Endothelial cell of umbilical vein (primary cell): ENCODE data around the gene TMEM154. TPM values are rescaled to one million over a fixed set of nuclear protein-coding genes. Genes with fewer than 3 reads are reported as not detected.

Experiments
- BruUV-seq: library from RNA; stranded (reverse); fragments of 400-500 nt; replicated peaks from 2 replicates; lab custom pipeline; 2021; lab: Mats Ljungman, UMichigan
- CTCF ChIA-PET: fragments of 300-600, 350-600 bp; sonication (Branson Sonifier 250); formaldehyde crosslinking; loops from one replicate; lab custom pipeline; 2021; ENCODE audit warnings: antibody characterized with exemption, inconsistent platforms; lab: Charles Lee
- POLR2A ChIA-PET: fragments of 300-600, 350-600 bp; sonication (Branson Sonifier 250); formaldehyde crosslinking; loops from one replicate; lab custom pipeline; 2021; ENCODE audit warnings: antibody characterized with exemption, inconsistent platforms; lab: Charles Lee
- DNase-seq: peaks from one replicate; pipeline ENCODE4 v3.0.0-alpha.2; 2011; ENCODE audit warnings: low read depth, low spot score
- FAIRE-seq: peaks from 2 replicates; lab custom pipeline; 2011; peaks lifted over from hg19 to GRCh38; lab: Jason Lieb, UNC
- H2AFZ ChIP-seq: 2 replicates; pipeline ENCODE4 v1.6.0; 2012; ENCODE audit warnings: low read depth, low read length, control low read depth, inconsistent platforms
- H3K27ac ChIP-seq: 2 replicates; pipeline ENCODE4 v1.5.1; 2011; ENCODE audit warnings: low read depth, mild to moderate bottlenecking, control low read depth, low read length, moderate library complexity; ENCODE audit not compliant: insufficient read depth
- H3K27me3 ChIP-seq, 2 experiments: 2 replicates each; pipeline versions ENCODE4 v1.6.0 to v1.6.1; 2011; ENCODE audit warnings: low read length in 2 of 2, mixed read lengths in 1 of 2; ENCODE audit not compliant: control insufficient read depth in 2 of 2, insufficient read depth in 2 of 2
- H3K36me3 ChIP-seq, 2 experiments: 2 replicates in 1 of 2; 3 replicates in 1 of 2; pipeline ENCODE4 v1.5.1; 2011; ENCODE audit warnings: low read length in 2 of 2, mild to moderate bottlenecking in 1 of 2, moderate library complexity in 1 of 2; ENCODE audit not compliant: control insufficient read depth in 2 of 2, insufficient read depth in 2 of 2; ENCODE audit errors: extremely low read depth in 1 of 2
- H3K4me1 ChIP-seq: 3 replicates; pipeline ENCODE4 v1.5.1; 2011; ENCODE audit warnings: mild to moderate bottlenecking, low read length; ENCODE audit not compliant: control insufficient read depth, insufficient read depth; ENCODE audit errors: extremely low read depth
- H3K4me2 ChIP-seq: 2 replicates; pipeline ENCODE4 v1.6.1; 2011; ENCODE audit warnings: low read length, control low read depth, mixed read lengths; ENCODE audit not compliant: insufficient read depth
- H3K4me3 ChIP-seq, 3 experiments: fragments of 200-600 bp in 1 of 3; sonication (generic), shearing (Covaris generic) in 1 of 3; replicated peaks in 1 of 3; 2 replicates each; pipeline ENCODE4 v1.5.1; 2011 to 2016; ENCODE audit warnings: control low read depth in 3 of 3, low read length in 3 of 3, mild to moderate bottlenecking in 2 of 3, inconsistent platforms in 1 of 3, low read depth in 1 of 3, moderate library complexity in 1 of 3; ENCODE audit not compliant: insufficient read depth in 1 of 3
- H3K79me2 ChIP-seq: 2 replicates; pipeline ENCODE4 v1.6.0; 2012; ENCODE audit warnings: low read length, inconsistent platforms; ENCODE audit not compliant: control insufficient read depth, insufficient read depth
- H3K9ac ChIP-seq: replicated peaks from 2 replicates; pipeline ENCODE3; 2011; ENCODE audit warnings: low read length, control low read depth; ENCODE audit not compliant: insufficient read depth; ENCODE audit errors: extremely low read depth
- H3K9me1 ChIP-seq: replicated peaks from 3 replicates; pipeline ENCODE4 v1.6.0; 2011; ENCODE audit warnings: mild to moderate bottlenecking, low read length; ENCODE audit not compliant: control insufficient read depth, insufficient read depth; ENCODE audit errors: extremely low read depth
- H3K9me3 ChIP-seq: replicated peaks from 2 replicates; pipeline ENCODE4 v1.5.1; 2012; ENCODE audit warnings: low read length, inconsistent platforms; ENCODE audit not compliant: control insufficient read depth, insufficient read depth
- H4K20me1 ChIP-seq: replicated peaks from 2 replicates; pipeline ENCODE3; 2011; ENCODE audit warnings: mild to moderate bottlenecking, low read length; ENCODE audit not compliant: control insufficient read depth, insufficient read depth; ENCODE audit errors: extremely low read depth
- EZH2 ChIP-seq: IDR thresholded peaks from 2 replicates; pipeline ENCODE4 v1.6.1; 2012; ENCODE audit warnings: borderline replicate concordance, low read depth, mild to moderate bottlenecking, moderate library complexity, low read length, inconsistent platforms; ENCODE audit not compliant: severe bottlenecking
- FOS ChIP-seq: IDR thresholded peaks from 2 replicates; pipeline ENCODE4 v1.6.1; 2011; ENCODE audit warnings: mild to moderate bottlenecking, low read length, moderate library complexity, borderline replicate concordance; ENCODE audit not compliant: insufficient read depth
- GATA2 ChIP-seq: IDR thresholded peaks from 2 replicates; pipeline ENCODE4 v1.7.0; 2011; ENCODE audit warnings: low read depth, mild to moderate bottlenecking, moderate library complexity, mixed read lengths, low read length; ENCODE audit not compliant: insufficient read length, insufficient read depth
- JUN ChIP-seq: IDR thresholded peaks from 2 replicates; pipeline ENCODE4 v1.6.1; 2011; ENCODE audit warnings: borderline replicate concordance, low read depth; ENCODE audit not compliant: insufficient read length, insufficient read depth
- MYC ChIP-seq: IDR thresholded peaks from one replicate; pipeline ENCODE4 v1.6.1; 2011; ENCODE audit warnings: mild to moderate bottlenecking, low read depth, low read length
- POLR2A ChIP-seq: IDR thresholded peaks from 2 replicates; pipeline ENCODE4 v1.6.1; 2012; ENCODE audit warnings: low read depth, mild to moderate bottlenecking, control low read depth, low read length
- POLR2AphosphoS5 ChIP-seq: IDR thresholded peaks from 2 replicates; pipeline ENCODE4 v1.6.1; 2012; ENCODE audit warnings: low read depth, mild to moderate bottlenecking, control low read depth, low read length, moderate library complexity; ENCODE audit not compliant: insufficient read depth
- dilution Hi-C: fragments of 300-500 bp; cut with MboI; formaldehyde crosslinking; loops from one replicate; pipeline ENCODE4 v1.15.0; 2019; ENCODE audit warnings: low sequenced_read_pairs; ENCODE audit not compliant: extremely low pct_ligation_motif_present
- intact Hi-C: fragments of 100-400 bp; cut with micrococcal nuclease; formaldehyde crosslinking; loops from one replicate; pipeline ENCODE4 v1.10.0; 2022
- polyA plus RNA-seq, 4 experiments: library from polyadenylated mRNA; depleted of rRNA in 3 of 4; stranded (reverse) in 3 of 4; unstranded in 1 of 4; fragments of >200 nt; gene quantifications; 2 replicates each; pipeline versions ENCODE4 v1.2.1 to v1.2.3, GENCODE V29; 2011 to 2012; ENCODE audit warnings: missing spikeins in 1 of 4
- total RNA-seq: library from RNA; stranded (reverse); gene quantifications from 2 replicates; pipeline ENCODE4 v1.2.3, GENCODE V29; 2021
- TF ChIP-seq, protein P1 (sequence below): IDR thresholded peaks from 2 replicates; pipeline ENCODE4 v1.6.1; 2011; ENCODE audit not compliant: insufficient read depth, insufficient read length
- TF ChIP-seq, protein P2 (sequence below), 2 donors: IDR thresholded peaks; 1 replicate in 1 of 2; 2 replicates in 1 of 2; pipeline ENCODE4 v1.5.1; 2011; ENCODE audit warnings: low read length in 2 of 2, mild to moderate bottlenecking in 2 of 2, moderate library complexity in 2 of 2, control low read depth in 1 of 2, inconsistent platforms in 1 of 2, low read depth in 1 of 2; ENCODE audit not compliant: insufficient read depth in 1 of 2; ENCODE audit errors: extremely low read depth in 1 of 2

The TMEM154 gene
- total and polyA plus RNA-seq, 2 donors (not counting 3 experiments of a cell fraction or from before 2014, with no cell fraction given): 5.4 to 50.0 TPM

DNA sequence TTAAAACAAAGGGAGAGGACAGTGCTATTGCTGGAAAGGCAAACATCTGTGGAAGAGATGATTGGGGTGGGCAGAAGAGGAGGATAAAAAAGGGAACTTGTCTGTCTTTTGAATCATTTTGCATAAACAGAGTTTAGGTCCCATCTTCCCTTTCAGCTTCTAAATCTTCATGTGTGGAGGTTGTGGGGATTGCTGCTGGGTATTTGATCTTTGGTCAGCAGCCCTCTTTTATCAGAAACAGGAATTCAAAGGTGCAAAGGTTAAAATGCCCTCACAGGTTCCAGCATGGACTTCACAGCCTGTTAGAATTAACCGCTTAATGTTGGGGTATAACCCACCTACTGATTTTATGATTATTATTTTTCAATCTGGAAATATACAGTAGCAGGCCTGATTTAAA lies 39.5 kb upstream of the TMEM154 start:
- Histone ChIP-seq H3K27ac (no peak overlapping the region), H3K79me2 (no peaks in the 10 kb centered on the region), H3K4me2 (no peak overlapping the region), H2AFZ (no peak overlapping the region), H3K27me3 (no peaks in the 10 kb centered on the region), H3K4me1 (no peaks in the 10 kb centered on the region), H3K36me3 (no peaks in the 10 kb centered on the region), H4K20me1 (no peaks in the 10 kb centered on the region), H3K9me1 (no peaks in the 10 kb centered on the region), H3K9me3 (no peaks in the 10 kb centered on the region), H3K4me3 (no peak overlapping the region), H3K9ac (no peak overlapping the region)
- POLR2A ChIA-PET: no interaction called here
- dilution Hi-C loops (no loop called here), intact Hi-C loops (no loop called here)
- FAIRE-seq (no peak), DNase-seq (no peak)
- TF ChIP-seq POLR2A (no peak), FOS (no peak), JUN (no peak), EZH2 (no peak), GATA2 (no peak), MYC (no peak), POLR2AphosphoS5 (no peak)
- TF ChIP-seq, protein P1, sequence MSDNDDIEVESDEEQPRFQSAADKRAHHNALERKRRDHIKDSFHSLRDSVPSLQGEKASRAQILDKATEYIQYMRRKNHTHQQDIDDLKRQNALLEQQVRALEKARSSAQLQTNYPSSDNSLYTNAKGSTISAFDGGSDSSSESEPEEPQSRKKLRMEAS: no peak
- TF ChIP-seq, protein P2, sequence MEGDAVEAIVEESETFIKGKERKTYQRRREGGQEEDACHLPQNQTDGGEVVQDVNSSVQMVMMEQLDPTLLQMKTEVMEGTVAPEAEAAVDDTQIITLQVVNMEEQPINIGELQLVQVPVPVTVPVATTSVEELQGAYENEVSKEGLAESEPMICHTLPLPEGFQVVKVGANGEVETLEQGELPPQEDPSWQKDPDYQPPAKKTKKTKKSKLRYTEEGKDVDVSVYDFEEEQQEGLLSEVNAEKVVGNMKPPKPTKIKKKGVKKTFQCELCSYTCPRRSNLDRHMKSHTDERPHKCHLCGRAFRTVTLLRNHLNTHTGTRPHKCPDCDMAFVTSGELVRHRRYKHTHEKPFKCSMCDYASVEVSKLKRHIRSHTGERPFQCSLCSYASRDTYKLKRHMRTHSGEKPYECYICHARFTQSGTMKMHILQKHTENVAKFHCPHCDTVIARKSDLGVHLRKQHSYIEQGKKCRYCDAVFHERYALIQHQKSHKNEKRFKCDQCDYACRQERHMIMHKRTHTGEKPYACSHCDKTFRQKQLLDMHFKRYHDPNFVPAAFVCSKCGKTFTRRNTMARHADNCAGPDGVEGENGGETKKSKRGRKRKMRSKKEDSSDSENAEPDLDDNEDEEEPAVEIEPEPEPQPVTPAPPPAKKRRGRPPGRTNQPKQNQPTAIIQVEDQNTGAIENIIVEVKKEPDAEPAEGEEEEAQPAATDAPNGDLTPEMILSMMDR (IDR thresholded peaks at IDR 0.05; ENCODE audit: extremely low read depth in 1 of 2, insufficient read depth in 1 of 2, low read depth in 1 of 2, low read length in 2 of 2): no peak
- no TSS peak for BruUV-seq
- CTCF ChIA-PET: interaction anchor here (1.2 kb wide), 1 partner anchor 218 kb away, joined by 3 read pairs; no protein-coding TSS in a partner anchor
